Measurements from ENCODE around the gene IRF2BPL.

Gene IRF2BPL

GRCh38 chr14:77037938-77038568 lies 9.5 kb upstream of the IRF2BPL start:
- Histone ChIP-seq H3K27me3 (ENCODE audit: insufficient read depth, low read length, poor library complexity) (no peaks in the 10 kb centered on the region), H3K27ac (ENCODE audit: low read length) (peak overlapping the region; percentile 96), H4K20me1 (ENCODE audit: insufficient read depth, low read length) (no peaks in the 10 kb centered on the region), H2AFZ (ENCODE audit: low read depth, low read length) (peak overlapping the region; percentile 21), H3K36me3 (ENCODE audit: insufficient read depth, low read length) (no peaks in the 10 kb centered on the region), H3K4me1 (ENCODE audit: insufficient read depth, low read length) (peaks cover 79% of the 10 kb centered on the region), H3K4me3 (ENCODE audit: low read depth in 1 of 2, low read length in 2 of 2) (peak overlapping the region in 1 of 2 experiments; percentile 4; a peak in 1 of 4 replicates), H3K9ac (ENCODE audit: low read depth, low read length) (peak overlapping the region; percentile 22), H3K79me2 (ENCODE audit: insufficient read depth, low read length) (0 out of 2 replicates have a peak, but pooled peaks cover 2% of the 10 kb centered on the region), H3K4me2 (ENCODE audit: insufficient read depth, low read length) (peak overlapping the region; percentile 69), H3K9me3 (ENCODE audit: insufficient read depth, low read length, severe bottlenecking) (no peaks in the 10 kb centered on the region)
- DNase-seq (peak; percentile 79), ATAC-seq (ENCODE audit: insufficient read depth, low read depth) (peak; percentile 18)
- TF ChIP-seq CTCF (IDR thresholded peaks at IDR 0.05; ENCODE audit: borderline replicate concordance, extremely low read depth, low read length, poor library complexity, severe bottlenecking), result no peak
- TF ChIP-seq EZH2 (IDR thresholded peaks at IDR 0.05; ENCODE audit: borderline replicate concordance, low read depth, low read length, severe bottlenecking), result no peak

DNA sequence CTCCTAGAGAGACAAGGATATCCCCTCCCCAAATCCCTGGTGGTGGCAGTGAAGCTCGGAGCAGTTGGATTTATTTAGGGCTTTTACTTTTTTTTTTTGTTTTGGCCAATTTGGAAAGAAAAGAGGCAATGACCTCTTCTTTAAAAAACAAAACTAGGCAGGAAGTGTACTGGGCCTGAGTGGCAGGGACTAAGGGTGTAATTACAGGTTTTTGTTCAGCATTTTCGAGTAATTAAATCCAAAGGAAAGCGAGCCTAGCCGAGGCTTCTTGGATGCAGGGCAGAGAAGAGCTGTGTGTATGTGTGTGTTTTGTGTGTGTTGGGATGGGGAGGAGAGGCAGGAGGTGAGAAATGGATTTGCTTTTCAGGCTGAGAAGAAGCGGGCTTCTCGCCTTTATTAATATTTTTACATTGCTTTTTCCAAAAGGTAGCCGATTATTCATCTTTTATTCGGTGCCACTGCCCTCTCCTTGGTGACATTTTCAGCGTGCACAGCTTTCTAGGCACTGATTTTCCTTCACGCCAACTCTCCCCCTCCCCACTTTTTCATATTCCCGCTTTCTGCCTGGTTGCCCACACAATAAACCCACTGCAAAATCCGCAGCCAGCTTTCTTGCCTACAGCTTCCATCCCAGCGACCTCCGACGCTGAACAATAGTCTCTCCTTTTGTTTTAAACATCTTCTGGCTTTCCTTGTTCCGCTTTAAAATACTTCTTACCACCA lies 8.9 kb upstream of the IRF2BPL start:
- Histone ChIP-seq H3K27ac (ENCODE audit: low read length) (peak overlapping the region; percentile 96), H3K27me3 (ENCODE audit: insufficient read depth, low read length, poor library complexity) (no peaks in the 10 kb centered on the region), H3K9ac (ENCODE audit: low read depth, low read length) (peak overlapping the region; percentile 22), H3K79me2 (ENCODE audit: insufficient read depth, low read length) (0 out of 2 replicates have a peak, but pooled peaks cover 2% of the 10 kb centered on the region), H3K9me3 (ENCODE audit: insufficient read depth, low read length, severe bottlenecking) (no peaks in the 10 kb centered on the region), H4K20me1 (ENCODE audit: insufficient read depth, low read length) (no peaks in the 10 kb centered on the region), H3K4me1 (ENCODE audit: insufficient read depth, low read length) (peaks cover 79% of the 10 kb centered on the region), H3K4me3 (ENCODE audit: low read depth in 1 of 2, low read length in 2 of 2) (peak overlapping the region in 1 of 2 experiments; percentile 4; a peak in 1 of 4 replicates), H2AFZ (ENCODE audit: low read depth, low read length) (peak overlapping the region; percentile 21), H3K36me3 (ENCODE audit: insufficient read depth, low read length) (no peaks in the 10 kb centered on the region), H3K4me2 (ENCODE audit: insufficient read depth, low read length) (peak overlapping the region; percentile 43)
- DNase-seq (no peak), ATAC-seq (ENCODE audit: insufficient read depth, low read depth) (no peak)
- no peak for TF ChIP-seq CTCF (IDR thresholded peaks at IDR 0.05; ENCODE audit: borderline replicate concordance, extremely low read depth, low read length, poor library complexity, severe bottlenecking)
- TF ChIP-seq EZH2 (IDR thresholded peaks at IDR 0.05; ENCODE audit: borderline replicate concordance, low read depth, low read length, severe bottlenecking), result no peak

GRCh38 chr14:77036484-77037214 lies 8.1 kb upstream of the IRF2BPL start:
- Histone ChIP-seq H3K27me3 (ENCODE audit: insufficient read depth, low read length, poor library complexity) (no peaks in the 10 kb centered on the region), H3K79me2 (ENCODE audit: insufficient read depth, low read length) (0 out of 2 replicates have a peak, but pooled peaks cover 2% of the 10 kb centered on the region), H4K20me1 (ENCODE audit: insufficient read depth, low read length) (no peaks in the 10 kb centered on the region), H3K4me3 (ENCODE audit: low read depth in 1 of 2, low read length in 2 of 2) (no peak overlapping the region), H3K27ac (ENCODE audit: low read length) (0 out of 2 replicates have a peak overlapping the region, but pooled peaks have one; percentile 29), H3K4me1 (ENCODE audit: insufficient read depth, low read length) (peaks cover 74% of the 10 kb centered on the region), H3K4me2 (ENCODE audit: insufficient read depth, low read length) (no peak overlapping the region), H3K9me3 (ENCODE audit: insufficient read depth, low read length, severe bottlenecking) (no peaks in the 10 kb centered on the region), H2AFZ (ENCODE audit: low read depth, low read length) (no peak overlapping the region), H3K36me3 (ENCODE audit: insufficient read depth, low read length) (no peaks in the 10 kb centered on the region), H3K9ac (ENCODE audit: low read depth, low read length) (0 out of 2 replicates have a peak overlapping the region, but pooled peaks have one; percentile 22)
- no peak for DNase-seq
- no peak for TF ChIP-seq CTCF (IDR thresholded peaks at IDR 0.05; ENCODE audit: borderline replicate concordance, extremely low read depth, low read length, poor library complexity, severe bottlenecking)
- ATAC-seq (ENCODE audit: insufficient read depth, low read depth), result no peak

Measured in DND-41 (cell line).